Measurements from ENCODE around the gene KCNK6.

Gene KCNK6

GRCh38 chr19:38285567-38285966, 34.1 kb upstream of the KCNK6 start:
- TF ChIP-seq CTCF (conservative IDR thresholded peaks at IDR 0.05; ENCODE audit: low read depth) = no peak
- H3K27ac ChIP-seq = no peak overlapping the region
- no peak for DNase-seq (ENCODE audit: low spot score)
- ChIA-PET POLR2A (ENCODE audit: low non-redundant PET) (interaction anchor here (0.6 kb wide), 1 partner anchor 35 kb away, joined by 4 read pairs; no protein-coding TSS in a partner anchor), CTCF (no interaction called here)

GRCh38 chr19:38287604-38288003, 32.0 kb upstream of the KCNK6 start:
- no peak for DNase-seq (ENCODE audit: low spot score)
- ChIA-PET POLR2A (ENCODE audit: low non-redundant PET) (interaction anchor here (0.6 kb wide), 1 partner anchor 23 kb away, joined by 8 read pairs; no protein-coding TSS in a partner anchor), CTCF (no interaction called here)
- H3K27ac ChIP-seq = peak overlapping the region; percentile 27
- TF ChIP-seq CTCF (conservative IDR thresholded peaks at IDR 0.05; ENCODE audit: low read depth) = no peak

- ChIA-PET POLR2A (ENCODE audit: low non-redundant PET) (interaction anchor here (0.6 to 0.7 kb wide), 2 partner anchors 24 to 86 kb away, joined by 3 to 8 read pairs; partner anchors contain the start of gene PSMD8), CTCF (interaction anchor here (0.6 to 1.0 kb wide), 2 partner anchors 22 to 45 kb away, joined by 4 read pairs; no protein-coding TSS in a partner anchor)
- peak overlapping the region; percentile 27 for H3K27ac ChIP-seq
- no peak for TF ChIP-seq CTCF (conservative IDR thresholded peaks at IDR 0.05; ENCODE audit: low read depth)
- no peak for DNase-seq (ENCODE audit: low spot score)
Observed at GRCh38 chr19:38288123-38288855, 31.4 kb upstream of the KCNK6 start.

- DNase-seq (ENCODE audit: low spot score) = no peak
- no peak for TF ChIP-seq CTCF (conservative IDR thresholded peaks at IDR 0.05; ENCODE audit: low read depth)
- H3K27ac ChIP-seq = peak overlapping the region; percentile 92
- ChIA-PET POLR2A (ENCODE audit: low non-redundant PET) (interaction anchor here (0.8 to 1.4 kb wide), 2 partner anchors 15 to 24 kb away, joined by 4 to 7 read pairs; partner anchors contain the start of gene C19orf33), CTCF (interaction anchor here (0.6 kb wide), 1 partner anchor 307 kb away, joined by 3 read pairs; no protein-coding TSS in a partner anchor)
Observed at GRCh38 chr19:38289955-38290354, 29.7 kb upstream of the KCNK6 start.

- TF ChIP-seq CTCF (conservative IDR thresholded peaks at IDR 0.05; ENCODE audit: low read depth) = no peak
- CTCF ChIA-PET = interaction anchor here (0.8 kb wide), 1 partner anchor 20 kb away, joined by 5 read pairs; no protein-coding TSS in a partner anchor
- peak; percentile 76 for DNase-seq (ENCODE audit: low spot score)
- POLR2A ChIA-PET (ENCODE audit: low non-redundant PET) = interaction anchor here (0.8 to 1.4 kb wide), 3 partner anchors 14 to 25 kb away, joined by 4 to 7 read pairs (median 5); partner anchors contain the start of gene C19orf33
- H3K27ac ChIP-seq = peak overlapping the region; percentile 92
Observed at GRCh38 chr19:38290631-38291147, 29.0 kb upstream of the KCNK6 start.

GRCh38 chr19:38291855-38292254, 27.8 kb upstream of the KCNK6 start:
- ChIA-PET CTCF (interaction anchor here (0.5 to 0.8 kb wide), 2 partner anchors 20 to 21 kb away, joined by 3 to 5 read pairs; no protein-coding TSS in a partner anchor), POLR2A (ENCODE audit: low non-redundant PET) (no interaction called here)
- no peak for TF ChIP-seq CTCF (conservative IDR thresholded peaks at IDR 0.05; ENCODE audit: low read depth)
- H3K27ac ChIP-seq = peak overlapping the region; percentile 92
- no peak for DNase-seq (ENCODE audit: low spot score)

Measured in RWPE1 (cell line).